GM12874 (cell line): Measurements from ENCODE around the gene SLC30A10.

Experiments used
- TF ChIP-seq, protein P1 (sequence below): IDR thresholded peaks from 2 replicates; pipeline ENCODE4 v1.5.1; 2011; ENCODE audit warnings: low read depth, mild to moderate bottlenecking, control low read depth, low read length, moderate library complexity; ENCODE audit not compliant: insufficient read depth

SLC30A10 gene

DNA sequence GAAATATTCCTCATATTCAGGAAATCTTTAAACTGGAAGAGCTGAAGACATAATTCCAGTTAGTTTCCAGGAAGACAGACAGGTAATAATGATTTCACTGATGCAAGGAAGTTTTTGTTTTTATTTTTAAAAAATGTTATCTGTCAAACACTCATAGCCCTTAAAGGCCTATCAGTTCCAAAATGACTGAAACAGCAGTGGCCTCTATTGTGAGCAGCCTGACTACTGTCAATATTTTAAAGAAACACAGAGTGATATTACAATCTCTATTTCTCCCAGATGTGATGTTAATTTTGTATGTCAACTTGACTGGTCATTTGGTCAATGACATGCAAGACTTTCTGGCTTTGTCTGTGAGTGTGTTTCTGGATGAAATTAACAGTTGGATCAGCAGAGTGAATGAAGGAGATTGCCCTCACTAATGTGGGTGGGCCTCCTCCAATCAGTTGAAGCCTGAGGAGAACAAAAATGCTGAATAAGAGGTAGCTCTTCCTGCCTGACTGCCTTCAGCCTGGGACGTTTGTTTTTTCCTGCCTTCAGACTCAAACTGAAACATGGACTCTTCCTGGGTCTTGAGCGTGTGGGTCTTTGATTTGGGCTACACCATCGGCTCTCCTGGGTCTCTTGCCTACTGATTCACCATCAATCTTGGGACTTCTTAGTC lies 31.3 kb upstream of the SLC30A10 start:
- TF ChIP-seq, protein P1, sequence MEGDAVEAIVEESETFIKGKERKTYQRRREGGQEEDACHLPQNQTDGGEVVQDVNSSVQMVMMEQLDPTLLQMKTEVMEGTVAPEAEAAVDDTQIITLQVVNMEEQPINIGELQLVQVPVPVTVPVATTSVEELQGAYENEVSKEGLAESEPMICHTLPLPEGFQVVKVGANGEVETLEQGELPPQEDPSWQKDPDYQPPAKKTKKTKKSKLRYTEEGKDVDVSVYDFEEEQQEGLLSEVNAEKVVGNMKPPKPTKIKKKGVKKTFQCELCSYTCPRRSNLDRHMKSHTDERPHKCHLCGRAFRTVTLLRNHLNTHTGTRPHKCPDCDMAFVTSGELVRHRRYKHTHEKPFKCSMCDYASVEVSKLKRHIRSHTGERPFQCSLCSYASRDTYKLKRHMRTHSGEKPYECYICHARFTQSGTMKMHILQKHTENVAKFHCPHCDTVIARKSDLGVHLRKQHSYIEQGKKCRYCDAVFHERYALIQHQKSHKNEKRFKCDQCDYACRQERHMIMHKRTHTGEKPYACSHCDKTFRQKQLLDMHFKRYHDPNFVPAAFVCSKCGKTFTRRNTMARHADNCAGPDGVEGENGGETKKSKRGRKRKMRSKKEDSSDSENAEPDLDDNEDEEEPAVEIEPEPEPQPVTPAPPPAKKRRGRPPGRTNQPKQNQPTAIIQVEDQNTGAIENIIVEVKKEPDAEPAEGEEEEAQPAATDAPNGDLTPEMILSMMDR, result no peak

DNA sequence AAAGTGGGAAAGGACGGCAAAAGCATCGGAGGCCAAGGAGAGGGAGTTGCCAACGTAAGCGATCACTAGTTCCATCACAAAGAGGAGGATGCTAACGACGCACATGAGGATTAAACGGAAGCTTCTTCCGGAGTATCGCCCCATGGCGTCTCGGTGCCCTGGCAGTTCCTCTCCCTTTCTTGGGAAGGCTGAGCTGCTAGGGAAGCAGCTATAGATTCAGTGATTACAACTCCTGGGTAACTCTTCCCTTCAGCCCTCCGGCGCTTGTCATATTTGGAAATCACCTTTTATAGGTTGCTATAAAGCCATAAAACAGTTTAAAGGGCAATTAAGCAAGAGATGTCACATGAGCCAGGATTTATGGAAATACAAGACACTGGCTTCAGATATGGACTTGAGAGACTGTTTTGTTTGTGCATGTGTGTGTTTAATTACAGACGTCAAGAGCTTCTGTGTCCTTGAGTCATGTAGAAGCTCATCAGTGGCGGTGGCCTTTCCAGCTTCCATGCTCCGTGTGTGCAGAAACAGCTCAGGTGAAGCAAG lies 30.6 kb upstream of the SLC30A10 start:
- TF ChIP-seq, protein P1, result no peak

DNA sequence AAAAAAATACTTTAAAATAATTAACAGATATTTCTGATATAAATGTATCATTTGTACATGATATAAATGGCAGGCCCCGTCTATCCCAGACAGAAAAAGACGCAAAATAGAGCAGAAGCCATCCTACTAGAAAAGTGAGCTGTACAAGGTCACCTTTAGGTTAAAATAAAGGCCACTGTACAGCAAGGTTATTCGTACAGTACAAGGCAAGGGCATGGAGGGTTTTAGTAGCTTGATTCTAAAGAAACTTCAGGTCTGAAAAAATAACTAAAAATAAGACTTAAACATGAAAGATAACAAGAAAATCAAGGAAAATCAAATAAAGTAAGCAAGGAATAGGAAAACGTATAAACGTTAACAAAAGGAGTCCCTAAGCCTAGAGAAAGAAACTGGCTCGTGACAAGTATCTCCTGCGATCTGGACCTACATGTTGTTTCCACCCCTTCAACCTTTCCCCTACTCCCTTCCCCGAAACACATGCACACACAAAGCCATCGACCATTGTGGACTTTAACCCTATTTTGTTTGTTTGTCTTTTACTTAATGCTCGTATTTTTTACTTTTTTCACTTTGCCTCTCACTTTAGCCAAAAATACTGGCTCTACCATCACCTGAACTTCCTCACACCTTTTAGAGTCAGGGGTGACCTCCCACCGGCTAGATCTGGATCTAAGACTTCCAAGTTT lies 26.5 kb upstream of the SLC30A10 start:
- TF ChIP-seq, protein P1, result no peak

DNA sequence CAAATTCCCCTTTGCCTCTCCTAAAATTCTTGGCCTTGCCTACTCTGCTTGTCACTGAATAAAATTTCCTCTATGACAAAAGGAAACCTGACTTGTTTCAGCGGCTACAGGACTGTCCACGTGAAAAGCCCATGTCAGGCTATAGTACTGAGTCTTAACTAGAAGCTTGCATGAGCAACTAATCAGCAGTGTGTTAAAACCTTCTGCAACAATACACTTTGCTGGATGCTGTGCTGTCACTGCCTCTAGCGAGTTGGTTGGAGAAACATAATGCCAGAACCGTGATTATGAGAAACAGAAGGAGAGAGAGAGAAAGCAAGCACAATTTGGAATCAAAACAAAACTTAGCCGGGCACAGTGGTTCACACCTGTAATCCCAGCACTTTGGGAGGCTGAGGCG lies 25.7 kb upstream of the SLC30A10 start:
- TF ChIP-seq, protein P1, result no peak

DNA sequence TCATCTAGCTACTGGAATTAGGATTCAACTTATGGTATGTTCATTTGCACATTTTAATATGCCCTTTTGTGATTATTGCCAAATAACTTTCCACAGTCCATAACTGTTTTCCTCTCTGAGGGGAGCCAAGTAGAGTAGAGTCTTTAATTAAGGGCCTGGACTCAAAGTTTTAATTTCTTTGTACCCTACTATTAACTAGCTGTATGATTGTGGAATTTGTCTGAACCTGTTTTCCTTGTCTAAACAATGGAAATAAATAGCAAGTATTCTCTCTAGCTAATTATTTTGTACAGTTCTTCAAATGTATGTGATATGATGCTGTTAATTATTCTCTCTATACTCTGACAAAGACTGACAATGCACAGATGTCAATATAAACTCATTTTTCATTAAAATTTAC lies 24.0 kb upstream of the SLC30A10 start:
- TF ChIP-seq, protein P1, result no peak

DNA sequence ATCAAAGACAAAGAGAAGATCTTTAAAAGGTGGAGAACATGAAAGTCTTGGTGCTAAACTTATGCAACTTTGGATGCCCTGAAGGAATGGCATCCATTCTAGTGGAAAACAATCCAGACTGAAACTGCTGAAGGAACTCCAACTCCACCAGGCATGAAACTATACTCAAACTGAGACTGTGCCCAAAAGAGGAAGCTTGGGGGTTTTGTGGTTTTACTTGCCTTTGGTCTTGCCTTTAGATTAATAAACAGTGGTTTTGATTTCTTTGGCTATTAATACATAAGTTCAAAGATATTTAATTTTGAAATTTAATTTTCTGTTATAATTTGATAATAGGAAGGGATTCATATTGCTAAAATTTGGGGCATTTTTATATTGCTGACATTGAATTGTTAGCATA lies 17.4 kb upstream of the SLC30A10 start:
- TF ChIP-seq, protein P1, result no peak

DNA sequence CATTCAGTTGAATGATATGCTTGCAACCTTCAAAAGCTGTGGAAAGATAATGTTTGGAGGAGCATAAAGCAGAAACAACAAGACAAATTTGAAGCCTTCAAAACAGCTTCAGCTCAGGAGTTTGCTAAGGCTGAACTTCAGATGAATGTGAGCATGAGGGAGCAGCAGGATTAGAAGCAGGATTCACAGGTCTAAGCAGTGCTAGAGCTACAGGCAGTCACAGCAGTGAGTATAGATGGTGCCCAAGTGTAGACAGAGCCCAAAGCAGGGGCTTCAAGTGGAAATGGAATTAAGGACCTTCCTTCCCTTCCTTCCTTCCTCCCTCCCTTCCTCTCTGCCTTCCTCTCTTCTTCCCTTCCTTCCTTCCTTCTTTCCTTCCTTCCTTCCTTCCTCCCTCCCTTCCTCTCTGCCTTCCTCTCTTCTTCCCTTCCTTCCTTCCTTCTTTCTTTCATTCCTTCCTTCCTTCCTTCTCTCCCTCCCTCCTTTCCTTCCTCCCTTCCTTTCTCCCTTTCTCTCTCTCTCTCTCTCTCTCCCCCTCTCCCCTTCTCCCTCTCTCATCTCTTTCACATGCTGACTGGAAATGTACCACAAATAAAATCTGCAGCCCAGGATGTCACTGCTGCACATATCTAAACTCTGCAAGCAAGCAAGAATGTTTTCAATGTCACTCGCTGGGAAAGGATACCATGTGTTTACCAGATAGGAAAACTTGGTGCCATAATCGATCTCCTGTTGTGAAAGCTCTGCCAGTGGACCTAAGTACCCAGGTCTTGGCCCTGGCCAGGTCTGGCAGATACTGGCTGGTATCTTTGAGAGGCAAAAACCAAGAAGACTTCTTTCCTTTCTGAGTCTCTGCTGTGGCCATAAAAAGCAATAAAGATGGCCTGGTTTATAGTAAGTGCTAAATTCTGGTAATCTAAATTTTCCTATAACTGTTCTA lies 13.1 kb upstream of the SLC30A10 start:
- TF ChIP-seq, protein P1, result no peak
